Activated naive CD8-positive, alpha-beta T cell treated with anti-CD3 and anti-CD28 coated beads, Interleukin-2, amount 50 U/mL, for 16 hours (primary cell): ENCODE data around the gene MFAP3.

Experiments used
- DNase-seq: peaks from one replicate; pipeline ENCODE4 v3.0.0-alpha.2; 2020; ENCODE audit warnings: low read depth, low spot score

The MFAP3 gene

DNA sequence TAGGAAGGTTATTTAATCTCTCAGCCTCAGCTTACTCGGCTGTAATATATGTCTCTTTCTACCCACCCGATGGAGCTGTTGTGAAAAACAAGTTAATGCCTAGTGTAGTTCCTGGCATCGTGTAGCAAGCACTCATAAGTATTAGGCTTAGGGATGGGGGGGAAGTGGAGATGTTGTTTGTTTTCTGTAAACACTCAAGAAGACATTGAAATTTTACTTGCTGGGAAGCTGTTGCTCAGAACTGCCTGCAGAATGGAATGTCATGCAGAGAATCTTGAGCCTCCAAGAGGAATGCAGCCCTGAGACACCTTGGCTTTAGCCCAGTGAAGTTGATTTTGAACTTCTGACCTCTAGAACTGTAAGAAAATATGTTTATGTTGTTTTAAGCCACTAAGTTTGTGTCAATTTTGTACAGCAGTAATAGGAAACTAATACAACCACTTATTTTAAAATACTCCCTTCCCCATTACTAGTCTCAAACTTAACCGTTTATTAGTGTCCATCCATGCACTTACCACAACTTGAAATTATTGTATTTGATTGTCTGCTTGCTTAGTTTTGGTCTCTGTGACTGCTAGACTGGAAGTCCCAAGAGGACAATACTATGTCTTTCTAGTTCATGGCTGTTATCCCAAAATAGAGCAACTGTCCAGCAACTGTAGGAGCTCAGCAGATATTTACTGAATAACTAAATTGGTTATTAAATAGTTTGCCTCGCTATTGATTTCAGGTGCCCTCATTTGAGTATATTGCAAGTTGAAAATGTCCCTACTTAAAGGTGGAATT is 53.8 kb downstream of the MFAP3 start:
- no peak for DNase-seq

DNA sequence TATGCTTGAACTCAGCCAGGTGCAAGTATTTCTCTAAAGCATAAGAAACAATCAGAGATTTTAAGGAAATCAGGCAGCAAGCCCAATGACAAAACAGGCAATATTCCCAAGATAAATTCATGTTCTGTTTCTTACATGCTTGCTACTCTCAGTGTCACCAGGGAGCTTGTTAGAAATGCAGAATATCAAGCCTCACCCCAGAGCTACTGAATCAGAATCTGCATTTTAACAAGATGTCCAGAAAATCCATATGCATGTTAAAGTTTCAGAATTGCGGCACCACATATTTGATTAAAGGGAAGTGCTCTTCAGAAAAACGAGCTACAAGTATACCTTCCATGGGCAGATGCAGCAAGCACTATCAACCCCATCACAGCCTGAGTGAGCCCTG is 54.4 kb downstream of the MFAP3 start:
- no peak for DNase-seq

DNA sequence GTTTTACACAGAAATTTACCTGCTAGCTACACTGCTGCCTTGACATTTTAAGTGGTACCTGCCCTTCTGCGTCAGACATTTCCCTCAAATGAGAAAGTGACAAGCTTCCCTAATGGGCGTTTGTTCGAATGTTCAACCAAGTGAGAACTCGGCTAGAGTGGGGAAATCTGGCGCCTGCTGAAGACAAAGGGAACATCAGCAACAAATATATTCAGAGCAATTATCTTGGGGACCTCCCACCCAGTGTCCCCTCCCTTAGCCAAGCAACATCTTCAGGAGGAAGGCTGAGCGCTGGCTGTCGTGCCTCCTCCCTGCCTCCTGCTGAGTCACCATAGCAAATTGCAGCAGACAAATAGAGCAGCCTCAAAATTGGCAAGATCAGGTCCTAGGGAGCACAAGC is 57.1 kb downstream of the MFAP3 start:
- DNase-seq = no peak

DNA sequence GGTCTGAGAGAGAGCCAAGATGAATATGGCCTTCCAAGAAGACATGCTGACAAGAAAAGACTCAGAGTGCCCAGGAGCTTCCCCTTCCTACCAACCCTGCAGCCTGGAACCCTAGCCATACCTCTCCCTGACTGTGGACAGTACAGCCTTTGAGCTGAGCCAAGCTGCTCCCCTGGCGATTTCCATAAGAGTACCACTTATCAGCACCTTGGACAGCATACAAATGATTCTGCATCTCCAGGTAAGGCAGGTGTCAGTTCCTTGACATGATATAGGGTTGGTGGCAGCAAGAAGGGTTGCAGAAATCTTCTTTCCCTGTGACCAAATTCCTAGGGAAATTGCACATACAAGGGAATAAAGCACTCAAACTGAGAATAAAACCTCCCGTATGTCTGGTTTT is 58.3 kb downstream of the MFAP3 start:
- DNase-seq = no peak

DNA sequence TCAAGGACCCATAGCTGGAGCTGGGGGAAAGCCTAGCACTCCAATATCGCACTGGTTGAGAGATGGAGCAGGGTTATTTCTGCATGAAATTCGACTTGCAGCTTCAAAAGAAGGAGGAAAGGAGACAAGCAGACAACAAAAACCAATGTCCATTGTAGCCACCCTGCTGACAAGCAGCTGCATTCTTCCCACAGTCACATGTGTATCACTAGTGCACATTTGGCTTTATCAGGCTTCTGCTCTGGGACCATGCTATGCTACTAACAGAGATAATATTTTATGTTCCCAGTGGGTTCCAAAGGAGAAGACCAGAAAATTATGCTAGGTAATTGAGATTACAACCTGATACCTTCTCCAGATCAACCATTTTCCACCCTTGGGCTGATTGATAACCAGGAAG is 59.7 kb downstream of the MFAP3 start:
- no peak for DNase-seq

DNA sequence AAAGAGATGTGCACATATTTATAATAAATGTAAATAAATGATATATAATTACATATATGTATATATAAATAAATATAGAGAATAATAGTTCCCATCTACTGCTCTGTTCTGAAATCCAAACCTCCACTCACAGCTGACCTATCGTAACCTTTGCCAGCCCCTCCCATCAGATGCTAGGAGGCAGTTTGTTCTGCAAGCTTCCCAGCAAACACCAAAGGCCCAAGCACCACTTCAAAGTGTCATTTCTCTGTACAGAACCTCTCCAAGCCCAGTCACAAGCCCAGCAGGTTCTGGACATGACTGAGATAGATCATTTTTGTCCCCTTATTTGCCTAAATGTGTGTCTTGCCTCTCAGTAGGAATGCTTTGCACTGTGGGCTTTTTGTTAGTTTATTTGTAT is 62.4 kb downstream of the MFAP3 start:
- DNase-seq = no peak

DNA sequence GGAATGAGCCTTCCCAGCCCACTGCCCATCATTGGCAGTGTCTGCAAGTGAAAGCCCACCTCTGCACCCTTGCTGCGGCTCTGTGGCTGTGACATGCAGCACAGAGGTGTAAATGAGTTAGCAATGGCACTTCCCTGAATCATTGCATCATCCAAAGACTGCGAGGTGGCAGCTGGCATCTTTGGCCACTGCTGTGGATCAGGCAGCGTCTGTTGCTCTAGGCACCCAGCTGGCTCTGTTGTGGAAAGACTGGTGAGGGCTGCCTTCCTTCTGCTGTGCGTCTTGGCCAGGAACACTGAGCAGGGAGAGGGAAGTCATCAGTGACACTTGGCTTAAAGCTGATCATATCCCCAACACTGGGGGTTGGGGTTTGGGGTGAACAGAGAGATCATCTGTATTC is 64.5 kb downstream of the MFAP3 start:
- DNase-seq = no peak
